HG03460 (cell line): ENCODE results near the gene ARSI.

Experiments used
- ATAC-seq: cut with Tn5 transposase; IDR thresholded peaks from one replicate; pipeline ENCODE4 v1.9.1; 2021; ENCODE audit not compliant: unreplicated experiment

ARSI gene

GRCh38 chr5:150295172-150295634 is 7.5 kb downstream of the ARSI start:
- no peak for ATAC-seq

- ATAC-seq: no peak
Measured at GRCh38 chr5:150294551-150295071, 8.1 kb downstream of the ARSI start.

GRCh38 chr5:150293091-150293941 is 9.4 kb downstream of the ARSI start:
- ATAC-seq: no peak

GRCh38 chr5:150291388-150292385 is 11.0 kb downstream of the ARSI start:
- no peak for ATAC-seq

- ATAC-seq: no peak
Measured at GRCh38 chr5:150289551-150290390, 12.9 kb downstream of the ARSI start, which contains the start of gene CAMK2A. Gene CAMK2A (minus strand): TSS chr5:150289773. CDS start chr5:150289625, 148 bp downstream.

GRCh38 chr5:150288791-150289190 is 13.9 kb downstream of the ARSI start:
- no peak for ATAC-seq

- no peak for ATAC-seq
Measured at GRCh38 chr5:150288361-150288760, 14.3 kb downstream of the ARSI start.

GRCh38 chr5:150286820-150287219 is 15.9 kb downstream of the ARSI start:
- no peak for ATAC-seq

- no peak for ATAC-seq
Measured at GRCh38 chr5:150285114-150285513, 17.6 kb downstream of the ARSI start.

GRCh38 chr5:150284311-150284710 is 18.4 kb downstream of the ARSI start:
- no peak for ATAC-seq

- no peak for ATAC-seq
Measured at GRCh38 chr5:150283904-150284303, 18.8 kb downstream of the ARSI start.

- no peak for ATAC-seq
Measured at GRCh38 chr5:150281987-150282386, 20.7 kb downstream of the ARSI start.

- ATAC-seq: no peak
Measured at GRCh38 chr5:150279330-150280020, 23.2 kb downstream of the ARSI start.

- no peak for ATAC-seq
Measured at GRCh38 chr5:150278916-150279315, 23.8 kb downstream of the ARSI start.

- no peak for ATAC-seq
Measured at GRCh38 chr5:150278046-150278730, 24.5 kb downstream of the ARSI start.

GRCh38 chr5:150277043-150277442 is 25.7 kb downstream of the ARSI start:
- ATAC-seq: no peak

- ATAC-seq: no peak
Measured at GRCh38 chr5:150274811-150275210, 27.9 kb downstream of the ARSI start.

- no peak for ATAC-seq
Measured at GRCh38 chr5:150272531-150272930, 30.2 kb downstream of the ARSI start.

- ATAC-seq: no peak
Measured at GRCh38 chr5:150271923-150272322, 30.8 kb downstream of the ARSI start.
